ENCODE measurements around the gene DEDD. TPM values are rescaled to one million over a fixed set of nuclear protein-coding genes. Genes with fewer than 3 reads are reported as not detected.

The DEDD gene, protein sequence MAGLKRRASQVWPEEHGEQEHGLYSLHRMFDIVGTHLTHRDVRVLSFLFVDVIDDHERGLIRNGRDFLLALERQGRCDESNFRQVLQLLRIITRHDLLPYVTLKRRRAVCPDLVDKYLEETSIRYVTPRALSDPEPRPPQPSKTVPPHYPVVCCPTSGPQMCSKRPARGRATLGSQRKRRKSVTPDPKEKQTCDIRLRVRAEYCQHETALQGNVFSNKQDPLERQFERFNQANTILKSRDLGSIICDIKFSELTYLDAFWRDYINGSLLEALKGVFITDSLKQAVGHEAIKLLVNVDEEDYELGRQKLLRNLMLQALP
- total RNA-seq (2012; rRNA removed): 35.3 and 47.9 TPM in 2 replicates
- 40.2 and 47.1 TPM in 2 replicates for polyA plus RNA-seq (2012; rRNA removed)
- 24.2 and 41.4 TPM in 2 replicates for polyA plus RNA-seq (2012; cell fraction: cytosol; rRNA removed)
- polyA plus RNA-seq (2012; cell fraction: nucleus; rRNA removed; ENCODE audit: low replicate concordance): 49.6 and 52.9 TPM in 2 replicates
- percentile 76 among the genes with signal in this experiment for Bru-seq, nascent RNA
- percentile 77 among the genes with signal in this experiment for BruChase-seq, experiment 1, labeled RNA remaining after a 6-hour chase
- percentile 78 among the genes with signal in this experiment for BruChase-seq, experiment 2, labeled RNA remaining after a 2-hour chase
- long read RNA-seq, transcript DEDD-203 (6 exons, 2,300 nt): minor isoform, 7 of 20 reads
- long read RNA-seq, transcript DEDD-202 (6 exons, 2,345 nt): major isoform, 13 of 20 reads
- long read RNA-seq, partial matches to known transcripts: 0 of 20 reads
- long read RNA-seq, other reads (novel, unspliced or antisense): 0 of 20 reads

GRCh38 chr1:161132410-161133219 lies at the start of gene DEDD:
DEDD (minus strand) TSS chr1:161132667; CDS start chr1:161124462, 8,205 bp downstream.
- ChIA-PET POLR2A (ENCODE audit: unreplicated experiment) (interaction anchor here (0.6 to 1.5 kb wide), 3 partner anchors 9 to 93 kb away, joined by 6 to 9 read pairs (median 8); partner anchors contain the start of genes NIT1 and PFDN2), CTCF (no interaction called here)
- peak within 1 kb of the TSS; percentile 63 for H2BK120ac ChIP-seq (ENCODE audit: low read depth, low read length)
- WGBS, 2 experiments (ENCODE audit: extremely low coverage in 2 of 2, insufficient read length in 1 of 2): 0% methylated on average over 20 of the region's 68 CpGs; no CpG with 5 or more reads in 1 of the 2 experiments
- H3K14ac ChIP-seq (replicated peaks; ENCODE audit: low read depth, low read length): peak within 1 kb of the TSS; percentile 88
- peak within 1 kb of the TSS; percentile 99 for H2AK9ac ChIP-seq (replicated peaks; ENCODE audit: low read depth, low read length, poor library complexity)
- dilution Hi-C loops (cut with HindIII; ENCODE audit: low sequenced_read_pairs, unreplicated experiment) (no loop called here), intact Hi-C loops (cut with micrococcal nuclease) (loop anchor here (1.0 kb wide), 1 partner anchor 14 kb away; the partner anchor contains the start of genes NIT1 and PFDN2), in situ Hi-C loops (cut with MboI; ENCODE audit: low sequenced_read_pairs) (no loop called here)
- peak within 1 kb of the TSS; percentile 78; the same call in 2 of the 3 replicates for H2BK15ac ChIP-seq (ENCODE audit: low read depth, low read length)
- peak within 1 kb of the TSS; percentile 80 for H4K5ac ChIP-seq (ENCODE audit: low read depth, low read length)
- peak within 1 kb of the TSS; percentile 90 for H2AK5ac ChIP-seq (ENCODE audit: low read depth, low read length)
- H4K8ac ChIP-seq (ENCODE audit: low read depth in 2 of 2, low read length in 2 of 2): peak within 1 kb of the TSS; percentile 86 to 93
- no peaks in the 10 kb centered on the region; the same call in 1 of the 2 replicates for H3K4me1 ChIP-seq (ENCODE audit: control insufficient read depth, insufficient read depth, low read length)
- H2AFZ ChIP-seq (replicated peaks; ENCODE audit: low read length, poor library complexity): peak within 1 kb of the TSS; percentile 91
- peak within 1 kb of the TSS; percentile 97 for H3K4ac ChIP-seq (ENCODE audit: low read depth, low read length)
- H3K4me2 ChIP-seq (ENCODE audit: low read depth, low read length): peak within 1 kb of the TSS; percentile 98
- peak within 1 kb of the TSS; percentile 40; the same call in 1 of the 2 replicates for H2BK20ac ChIP-seq (ENCODE audit: low read depth, low read length)
- no peaks in the 10 kb centered on the region for H4K20me1 ChIP-seq (ENCODE audit: insufficient read depth, low read length)
- DNase-seq (peak; percentile 96), ATAC-seq (ENCODE audit: low read depth) (peak; percentile 91)
- peak within 1 kb of the TSS; percentile 94 for H4K91ac ChIP-seq (ENCODE audit: insufficient read depth, low read depth, low read length)
- no TSS peak for BruUV-seq (replicated peaks)
- peaks cover 5% of the 10 kb centered on the region for H3K9me1 ChIP-seq (ENCODE audit: insufficient read depth, low read length)
- H3K27ac ChIP-seq (ENCODE audit: insufficient read depth, low read length): peak within 1 kb of the TSS; percentile 90
- peaks cover 22 to 83% of the 10 kb centered on the region in 2 experiments for H3K79me1 ChIP-seq (ENCODE audit: low read depth in 1 of 2, low read length in 2 of 2)
- peak within 1 kb of the TSS; percentile 92 for H3K56ac ChIP-seq (ENCODE audit: extremely low read depth, insufficient read depth, low read length)
- H3K9me3 ChIP-seq (ENCODE audit: control insufficient read depth, insufficient read depth, low read length): no peaks in the 10 kb centered on the region
- H2BK5ac ChIP-seq (ENCODE audit: low read depth, low read length, poor library complexity, severe bottlenecking): peak within 1 kb of the TSS; percentile 87
- H3K27me3 ChIP-seq (ENCODE audit: control insufficient read depth, insufficient read depth, low read length): no peaks in the 10 kb centered on the region
- H3K23ac ChIP-seq (ENCODE audit: low read depth, low read length): peak within 1 kb of the TSS; percentile 99
- peaks cover 12% of the 10 kb centered on the region for H3K36me3 ChIP-seq (ENCODE audit: control insufficient read depth, insufficient read depth, low read length)
- H3K18ac ChIP-seq (ENCODE audit: low read depth, low read length): peak within 1 kb of the TSS; percentile 80
- peak within 1 kb of the TSS; percentile 72 for H3K4me3 ChIP-seq (ENCODE audit: insufficient read depth, low read depth, low read length)
- H3K9ac ChIP-seq (ENCODE audit: low read depth, low read length): peak within 1 kb of the TSS; percentile 93
- TF ChIP-seq RCOR1 (IDR thresholded peaks at IDR 0.05; ENCODE audit: insufficient replicate concordance, low read length) (no peak), MAZ (IDR thresholded peaks at IDR 0.05; ENCODE audit: borderline replicate concordance, low read depth, low read length) (peak; percentile 89; the same call in 1 of the 2 replicates), CTCF (conservative IDR thresholded peaks at IDR 0.05; ENCODE audit: low read depth, low read length) (no peak; the same call in 1 of the 2 replicates), MAFK (IDR thresholded peaks at IDR 0.05; ENCODE audit: low read depth, low read length) (no peak), MXI1 (IDR thresholded peaks at IDR 0.05; ENCODE audit: borderline replicate concordance, low read depth, low read length) (no peak; the same call in 1 of the 2 replicates), RAD21 (IDR thresholded peaks at IDR 0.05; ENCODE audit: low read length) (no peak), ELK1 (IDR thresholded peaks at IDR 0.05; ENCODE audit: borderline replicate concordance, low read depth, low read length) (no peak), RFX5 (IDR thresholded peaks at IDR 0.05; ENCODE audit: low read depth, low read length) (no peak), BHLHE40 (IDR thresholded peaks at IDR 0.05; ENCODE audit: low read depth, low read length) (0 out of 2 replicates have a peak, but pooled peaks have one; percentile 1), POLR2A (IDR thresholded peaks at IDR 0.05; ENCODE audit: low read depth, low read length) (no peak), FOS (IDR thresholded peaks at IDR 0.05; ENCODE audit: low read depth, low read length) (no peak)
